Fibroblast of lung (primary cell): ENCODE results near the gene CFAP90. TPM values are rescaled to one million over a fixed set of nuclear protein-coding genes. Genes with fewer than 3 reads are reported as not detected.

Experiments
- DNase-seq, 2 donors: peaks; one replicate each; pipeline versions ENCODE4 v3.0.0 to v3.0.0-alpha.2; 2010; ENCODE audit warnings: low read depth in 2 of 2
- H2AFZ ChIP-seq: 2 replicates; pipeline ENCODE4 v1.5.1; 2012; ENCODE audit warnings: low read length, control low read depth, inconsistent platforms
- H3K27ac ChIP-seq: 2 replicates; pipeline ENCODE4 v1.5.1; 2011; ENCODE audit warnings: low read length, control low read depth; ENCODE audit not compliant: insufficient read depth
- H3K27me3 ChIP-seq: 2 replicates; pipeline ENCODE4 v1.5.1; 2011; ENCODE audit warnings: mild to moderate bottlenecking, low read length; ENCODE audit not compliant: control insufficient read depth, insufficient read depth
- H3K36me3 ChIP-seq: 2 replicates; pipeline ENCODE4 v1.5.1; 2011; ENCODE audit warnings: low read length; ENCODE audit not compliant: control insufficient read depth, insufficient read depth
- H3K4me1 ChIP-seq: 2 replicates; pipeline ENCODE4 v1.5.1; 2011; ENCODE audit warnings: low read length; ENCODE audit not compliant: control insufficient read depth, insufficient read depth; ENCODE audit errors: extremely low read depth
- H3K4me2 ChIP-seq: 2 replicates; pipeline ENCODE4 v1.5.1; 2011; ENCODE audit warnings: low read length, control low read depth; ENCODE audit not compliant: insufficient read depth; ENCODE audit errors: extremely low read depth
- H3K4me3 ChIP-seq, 4 experiments: fragments of 200-600 bp in 1 of 4; sonication (generic) in 1 of 4; replicated peaks in 1 of 4; 2 replicates each; pipeline ENCODE4 v1.5.1; 2011 to 2016; ENCODE audit warnings: low read length in 4 of 4, low read depth in 3 of 4, mild to moderate bottlenecking in 3 of 4, control low read depth in 2 of 4, inconsistent platforms in 1 of 4, mixed read lengths in 1 of 4; ENCODE audit not compliant: insufficient read depth in 1 of 4; ENCODE audit errors: control extremely low read depth in 1 of 4
- H3K79me2 ChIP-seq: 2 replicates; pipeline ENCODE4 v1.5.1; 2012; ENCODE audit warnings: mild to moderate bottlenecking, low read length, inconsistent platforms; ENCODE audit not compliant: control insufficient read depth, insufficient read depth
- H3K9ac ChIP-seq: 2 replicates; pipeline ENCODE4 v1.5.1; 2011; ENCODE audit warnings: mild to moderate bottlenecking, low read length, control low read depth; ENCODE audit not compliant: insufficient read depth
- H3K9me3 ChIP-seq: 2 replicates; pipeline ENCODE4 v1.5.1; 2012; ENCODE audit warnings: low read depth, low read length; ENCODE audit not compliant: control insufficient read depth, insufficient read depth
- H4K20me1 ChIP-seq: 2 replicates; pipeline ENCODE4 v1.5.1; 2011; ENCODE audit warnings: low read length; ENCODE audit not compliant: control insufficient read depth, insufficient read depth; ENCODE audit errors: extremely low read depth
- CTCF ChIP-seq, 2 donors: IDR thresholded peaks in 1 of 2; conservative IDR thresholded peaks in 1 of 2; 1 replicate in 1 of 2; 2 replicates in 1 of 2; pipeline ENCODE4 v1.5.1; 2011 to 2012; ENCODE audit warnings: low read length in 2 of 2, control low read depth in 1 of 2, inconsistent platforms in 1 of 2, low read depth in 1 of 2, mild to moderate bottlenecking in 1 of 2
- EZH2 ChIP-seq: IDR thresholded peaks from 2 replicates; pipeline ENCODE4 v1.5.1; 2012; ENCODE audit warnings: low read length, control low read depth, mild to moderate bottlenecking; ENCODE audit errors: missing control alignments
- polyA plus RNA-seq, 2 donors: library from polyadenylated mRNA; depleted of rRNA in 1 of 2; stranded (reverse) in 1 of 2; unstranded in 1 of 2; fragments of >200 nt; gene quantifications; 2 replicates each; pipeline ENCODE4 v1.2.1, GENCODE V29; 2011 to 2012; ENCODE audit warnings: missing spikeins in 1 of 2
- total RNA-seq: library from RNA; depleted of rRNA; stranded (reverse); fragments of >200 nt; gene quantifications from 2 replicates; pipeline ENCODE4 v1.2.1, GENCODE V29; 2014

The CFAP90 gene
- total and polyA plus RNA-seq, 2 donors (not counting 1 experiment from before 2014, with no cell fraction given), result not detected

- H3K4me3 ChIP-seq, result no peak overlapping the region
- no peak for DNase-seq
- no peaks in the 10 kb centered on the region for H3K79me2 ChIP-seq
Observed at GRCh38 chr5:7802855-7803254, 48.1 kb downstream of the CFAP90 start.

GRCh38 chr5:7801891-7802614 lies 48.9 kb downstream of the CFAP90 start:
- Histone ChIP-seq H3K79me2 (no peaks in the 10 kb centered on the region), H3K27me3 (no peaks in the 10 kb centered on the region), H3K9ac (no peak overlapping the region), H3K9me3 (no peaks in the 10 kb centered on the region), H3K4me2 (no peak overlapping the region), H3K36me3 (no peaks in the 10 kb centered on the region), H3K4me1 (no peaks in the 10 kb centered on the region), H2AFZ (no peak overlapping the region), H4K20me1 (no peaks in the 10 kb centered on the region), H3K4me3 (no peak overlapping the region), H3K27ac (no peak overlapping the region)
- no peak for DNase-seq
- TF ChIP-seq EZH2 (no peak), CTCF (conservative IDR thresholded peaks at IDR 0.05 in 1 of 2, IDR thresholded peaks at IDR 0.05 in 1 of 2; ENCODE audit: low read depth in 1 of 2, low read length in 2 of 2) (no peak)

More at GRCh38 chr5:7802855-7803254, 48.1 kb downstream of the CFAP90 start:
- no peak overlapping the region for H3K9ac ChIP-seq
- H3K9me3 ChIP-seq, result no peaks in the 10 kb centered on the region
- no peak overlapping the region for H3K27ac ChIP-seq
- no peak for TF ChIP-seq CTCF (conservative IDR thresholded peaks at IDR 0.05 in 1 of 2, IDR thresholded peaks at IDR 0.05 in 1 of 2; ENCODE audit: low read depth in 1 of 2, low read length in 2 of 2)
- TF ChIP-seq EZH2, result no peak
- no peaks in the 10 kb centered on the region for H3K4me1 ChIP-seq
- no peak overlapping the region for H2AFZ ChIP-seq
- no peaks in the 10 kb centered on the region for H3K27me3 ChIP-seq
- no peaks in the 10 kb centered on the region for H3K36me3 ChIP-seq
- H4K20me1 ChIP-seq, result no peaks in the 10 kb centered on the region
- no peak overlapping the region for H3K4me2 ChIP-seq

GRCh38 chr5:7795306-7795705 lies 55.6 kb downstream of the CFAP90 start:
- H2AFZ ChIP-seq, result no peak overlapping the region
- H3K79me2 ChIP-seq, result no peaks in the 10 kb centered on the region
- H3K4me2 ChIP-seq, result no peak overlapping the region
- no peaks in the 10 kb centered on the region for H3K36me3 ChIP-seq
- H3K9me3 ChIP-seq, result no peaks in the 10 kb centered on the region
- TF ChIP-seq EZH2 (no peak), CTCF (conservative IDR thresholded peaks at IDR 0.05 in 1 of 2, IDR thresholded peaks at IDR 0.05 in 1 of 2; ENCODE audit: low read depth in 1 of 2, low read length in 2 of 2) (no peak)
- no peaks in the 10 kb centered on the region for H3K27me3 ChIP-seq
- H4K20me1 ChIP-seq, result no peaks in the 10 kb centered on the region
- H3K27ac ChIP-seq, result no peak overlapping the region
- no peak for DNase-seq
- H3K4me1 ChIP-seq, result no peaks in the 10 kb centered on the region
- no peak overlapping the region for H3K4me3 ChIP-seq
- H3K9ac ChIP-seq, result no peak overlapping the region
